HEK293 (cell line): ENCODE measurements around the gene KCNMA1.

Source experiments
- CTCF ChIP-seq: fragments of 450-650 bp; formaldehyde crosslinking; IDR thresholded peaks from 2 replicates; pipeline ENCODE4 v1.5.1; 2016; ENCODE audit warnings: missing biosample characterization, missing genetic modification characterization
- YY1 ChIP-seq: fragments of 450-650 bp; formaldehyde crosslinking; IDR thresholded peaks from 2 replicates; pipeline ENCODE4 v1.5.1; 2018; ENCODE audit warnings: missing biosample characterization, missing genetic modification characterization
- ZBTB21 ChIP-seq: fragments of 450-650 bp; formaldehyde crosslinking; IDR thresholded peaks from 2 replicates; pipeline ENCODE4 v1.5.1; 2017; ENCODE audit warnings: missing biosample characterization, missing genetic modification characterization
- ZNF174 ChIP-seq: fragments of 450-650 bp; formaldehyde crosslinking; IDR thresholded peaks from 2 replicates; pipeline ENCODE4 v1.5.0; 2017; ENCODE audit warnings: missing biosample characterization, mild to moderate bottlenecking, missing genetic modification characterization
- ZNF274 ChIP-seq, 2 experiments: fragments of 200-500 bp in 1 of 2; fragments of 450-650 bp in 1 of 2; sonication (Bioruptor generic) in 1 of 2; formaldehyde crosslinking in 1 of 2; IDR thresholded peaks; 2 replicates each; pipeline versions ENCODE4 v1.5.1 to v1.6.1; 2014 to 2016; ENCODE audit warnings: borderline replicate concordance in 1 of 2, inconsistent platforms in 1 of 2, low read length in 1 of 2, missing biosample characterization in 1 of 2, missing genetic modification characterization in 1 of 2
- ZNF530 ChIP-seq: fragments of 450-650 bp; formaldehyde crosslinking; IDR thresholded peaks from 2 replicates; pipeline ENCODE4 v1.5.1; 2016; ENCODE audit warnings: low read depth, missing biosample characterization, missing genetic modification characterization

- no peak for TF ChIP-seq ZNF174 (tag by site-specific recombination)
- TF ChIP-seq ZNF530 = no peak
- TF ChIP-seq ZBTB21 (tag by site-specific recombination) = no peak
- TF ChIP-seq CTCF = no peak
- TF ChIP-seq YY1 (tag by site-specific recombination) = no peak
- TF ChIP-seq ZNF274 (IDR thresholded peaks at IDR 0.05; ENCODE audit: low read length) = no peak
- TF ChIP-seq ZNF274 (tag by site-specific recombination; IDR thresholded peaks at IDR 0.05; ENCODE audit: borderline replicate concordance) = no peak
Observed at GRCh38 chr10:77533887-77534278, 103.7 kb downstream of the KCNMA1 start.
